Hepatocyte (in vitro differentiated cells): Measurements from ENCODE around the gene TYROBP. TPM values are rescaled to one million over a fixed set of nuclear protein-coding genes. Genes with fewer than 3 reads are reported as not detected.

Experiments used
- DNase-seq: peaks from one replicate; pipeline ENCODE4 v3.0.0-alpha.2; 2016; ENCODE audit warnings: low spot score
- H2AFZ ChIP-seq: fragments of 200-600 bp; sonication (generic); 2 replicates; pipeline ENCODE4 v1.6.0; 2016; ENCODE audit warnings: antibody characterized with exemption, mild to moderate bottlenecking
- H3K27ac ChIP-seq: fragments of 200-600 bp; sonication (generic); 2 replicates; pipeline ENCODE4 v1.5.1; 2016; ENCODE audit warnings: mild to moderate bottlenecking
- H3K27me3 ChIP-seq: fragments of 200-600 bp; sonication (generic); 2 replicates; pipeline ENCODE4 v1.6.1; 2016
- H3K36me3 ChIP-seq: fragments of 200-600 bp; sonication (generic); replicated peaks from 2 replicates; pipeline ENCODE4 v1.5.1; 2016; ENCODE audit warnings: low read depth; ENCODE audit not compliant: insufficient read depth
- H3K4me1 ChIP-seq: fragments of 200-600 bp; sonication (generic); 2 replicates; pipeline ENCODE4 v1.5.1; 2016; ENCODE audit warnings: mild to moderate bottlenecking, moderate library complexity; ENCODE audit not compliant: insufficient read depth
- H3K4me2 ChIP-seq: fragments of 200-600 bp; sonication (generic); 2 replicates; pipeline ENCODE4 v1.6.0; 2016
- H3K4me3 ChIP-seq: fragments of 200-600 bp; sonication (generic); 2 replicates; pipeline ENCODE4 v1.5.1; 2016; ENCODE audit warnings: mild to moderate bottlenecking
- H3K79me2 ChIP-seq: fragments of 200-600 bp; sonication (generic); 2 replicates; pipeline ENCODE4 v1.6.0; 2017; ENCODE audit warnings: mild to moderate bottlenecking
- H3K9me2 ChIP-seq: fragments of 200-600 bp; sonication (generic); replicated peaks from 2 replicates; pipeline ENCODE4 v1.6.0; 2017; ENCODE audit warnings: mild to moderate bottlenecking; ENCODE audit not compliant: insufficient read depth
- H3K9me3 ChIP-seq: fragments of 200-600 bp; sonication (generic); 2 replicates; pipeline ENCODE4 v1.5.1; 2016; ENCODE audit warnings: low read depth, mild to moderate bottlenecking
- H4K20me1 ChIP-seq: fragments of 200-600 bp; sonication (generic); 2 replicates; pipeline ENCODE4 v1.6.0; 2016; ENCODE audit warnings: mild to moderate bottlenecking; ENCODE audit not compliant: insufficient read depth, poor library complexity, severe bottlenecking
- CTCF ChIP-seq: fragments of 200-600 bp; sonication (generic); IDR thresholded peaks from 2 replicates; pipeline ENCODE4 v1.5.1; 2016; ENCODE audit warnings: antibody characterized with exemption, mild to moderate bottlenecking; ENCODE audit not compliant: poor library complexity
- EZH2 ChIP-seq: fragments of 200-600 bp; sonication (generic); IDR thresholded peaks from 2 replicates; pipeline ENCODE4 v1.6.1; 2016; ENCODE audit warnings: antibody characterized with exemption, mild to moderate bottlenecking, borderline replicate concordance
- EZH2phosphoT487 ChIP-seq: fragments of 200-600 bp; sonication (generic); IDR thresholded peaks from one replicate; pipeline ENCODE4 v1.6.1; 2018; ENCODE audit warnings: antibody characterized with exemption, mild to moderate bottlenecking, low read depth, moderate library complexity; ENCODE audit not compliant: unreplicated experiment, severe bottlenecking
- WGBS: methylation state at CpG from one replicate; pipeline ENCODE4 v1.1.6; 2016; ENCODE audit warnings: low lambda C conversion rate; ENCODE audit errors: missing lambda C conversion rate; 5-methylcytosine and 5-hydroxymethylcytosine counted together
- polyA plus RNA-seq: library from polyadenylated mRNA; unstranded; fragments of >200 nt; fragmentation: Nextera tagmentation; extraction: Ambion mirVana; gene quantifications from 2 replicates; pipeline ENCODE4 v1.2.1, GENCODE V29; 2016
- total RNA-seq: library from RNA; depleted of rRNA; stranded (reverse); fragments of >200 nt; gene quantifications from 2 replicates; pipeline ENCODE4 v1.2.3, GENCODE V29; 2014

Gene TYROBP
- total and polyA plus RNA-seq, 2 experiments from 2014 or later: 4.9 to 5.9 TPM

GRCh38 chr19:35909684-35910035 lies 1.6 kb upstream of the TYROBP start:
- DNase-seq: no peak
- H3K4me2 ChIP-seq: no peak overlapping the region
- H3K27ac ChIP-seq: no peak overlapping the region
- H3K4me3 ChIP-seq: no peak overlapping the region
- WGBS: 88% methylated on average over 6 of the region's 6 CpGs
- TF ChIP-seq CTCF (no peak), EZH2 (no peak), EZH2phosphoT487 (no peak)
- no peaks in the 10 kb centered on the region for H3K4me1 ChIP-seq
- no peaks in the 10 kb centered on the region for H3K36me3 ChIP-seq
- no peaks in the 10 kb centered on the region for H3K79me2 ChIP-seq
- no peak overlapping the region for H2AFZ ChIP-seq
- no peaks in the 10 kb centered on the region for H4K20me1 ChIP-seq
- H3K27me3 ChIP-seq: no peaks in the 10 kb centered on the region
- no peaks in the 10 kb centered on the region for H3K9me2 ChIP-seq
- H3K9me3 ChIP-seq: no peaks in the 10 kb centered on the region

- no peaks in the 10 kb centered on the region for H3K36me3 ChIP-seq
- no peak overlapping the region for H3K4me3 ChIP-seq
- no peaks in the 10 kb centered on the region for H3K9me2 ChIP-seq
- no peak overlapping the region for H2AFZ ChIP-seq
- no peak overlapping the region for H3K4me2 ChIP-seq
- H3K79me2 ChIP-seq: no peaks in the 10 kb centered on the region
- H3K27ac ChIP-seq: no peak overlapping the region
- DNase-seq: no peak
- TF ChIP-seq EZH2phosphoT487 (no peak), EZH2 (no peak), CTCF (no peak)
- no peaks in the 10 kb centered on the region for H3K4me1 ChIP-seq
- no peaks in the 10 kb centered on the region for H3K27me3 ChIP-seq
- no peaks in the 10 kb centered on the region for H4K20me1 ChIP-seq
- WGBS: 83% methylated on average over 10 of the region's 10 CpGs
- no peaks in the 10 kb centered on the region for H3K9me3 ChIP-seq
These were observed 1.0 kb upstream of the TYROBP start for GRCh38 chr19:35908973-35909683.

GRCh38 chr19:35907377-35907745 lies 734 bp downstream of the TYROBP start:
- H3K36me3 ChIP-seq: no peaks in the 10 kb centered on the region
- no peaks in the 10 kb centered on the region for H4K20me1 ChIP-seq
- no peaks in the 10 kb centered on the region for H3K27me3 ChIP-seq
- TF ChIP-seq EZH2phosphoT487 (no peak), CTCF (no peak), EZH2 (no peak)
- 29% methylated on average over 10 of the region's 12 CpGs for WGBS
- H3K79me2 ChIP-seq: no peaks in the 10 kb centered on the region
- no peak overlapping the region for H3K4me2 ChIP-seq
- no peak overlapping the region for H3K4me3 ChIP-seq
- no peaks in the 10 kb centered on the region for H3K9me3 ChIP-seq
- H3K4me1 ChIP-seq: no peaks in the 10 kb centered on the region
- no peak overlapping the region for H3K27ac ChIP-seq
- H2AFZ ChIP-seq: no peak overlapping the region
- no peak for DNase-seq
- H3K9me2 ChIP-seq: no peaks in the 10 kb centered on the region
